Stimulated activated CD8-positive, alpha-beta memory T cell treated with anti-CD3 and anti-CD28 coated beads, Interleukin-7, amount 100 ng/mL, for 48 hours (primary cell): ENCODE results near the gene PRKCSH.

ENCODE experiments used
- DNase-seq, 2 donors: peaks; one replicate each; pipeline ENCODE4 v3.0.0-alpha.2; 2020; ENCODE audit warnings: low read depth in 1 of 2; ENCODE audit errors: extremely low read depth in 1 of 2

Gene PRKCSH

GRCh38 chr19:11499220-11499726 lies 63.8 kb downstream of the PRKCSH start:
- no peak for DNase-seq

GRCh38 chr19:11499890-11500420 lies 64.5 kb downstream of the PRKCSH start:
- no peak for DNase-seq
